ENCODE results near the gene MAP3K3.

Gene MAP3K3

DNA sequence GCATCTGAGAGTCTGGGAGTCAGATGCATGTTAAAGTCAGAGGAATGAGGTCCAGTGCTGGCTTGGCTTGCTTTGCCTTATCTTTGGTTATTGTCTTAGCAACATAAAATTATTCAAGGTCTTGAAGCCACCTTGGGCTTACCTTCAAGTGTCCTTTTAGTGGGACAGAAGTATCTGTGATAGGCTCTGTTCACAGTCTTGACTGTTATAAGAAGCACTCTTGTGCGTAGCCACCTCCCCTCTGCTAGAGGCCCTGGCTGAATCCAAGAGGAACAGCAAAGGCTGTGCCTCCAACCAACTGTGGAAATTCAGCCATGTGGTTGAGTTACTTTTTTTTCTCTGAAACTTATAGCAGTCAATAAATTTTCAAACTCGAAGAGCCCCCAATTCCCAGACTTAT is 8.6 kb upstream of the MAP3K3 start:
- H3K4me3 ChIP-seq (ENCODE audit: low read depth, low read length) = no peak overlapping the region
- DNase-seq (ENCODE audit: low read depth) = no peak

DNA sequence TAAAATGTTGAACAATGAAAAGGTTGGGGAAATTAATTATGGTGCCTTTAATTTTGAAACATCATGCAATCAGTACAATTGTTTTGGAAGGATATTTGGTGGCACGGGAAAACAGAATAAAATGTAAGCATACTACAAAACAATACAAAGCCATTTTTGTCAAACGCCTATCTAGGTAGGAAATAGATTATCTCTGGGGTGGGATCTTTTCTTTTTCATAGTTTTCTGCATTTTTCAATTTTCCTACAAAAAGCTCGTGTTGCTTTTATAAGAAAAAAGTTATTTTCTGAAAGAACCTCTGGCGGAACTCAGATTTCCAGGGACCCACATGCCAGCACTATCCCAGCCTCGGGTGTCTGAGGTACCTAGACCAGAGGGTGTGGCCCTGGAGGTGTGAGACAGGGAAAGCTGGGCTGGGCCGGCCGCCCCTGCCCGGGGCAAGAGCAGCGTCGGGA is 961 bp upstream of the MAP3K3 start:
- peak overlapping the region; percentile 68 for H3K4me3 ChIP-seq (ENCODE audit: low read depth, low read length)
- no peak for DNase-seq (ENCODE audit: low read depth)

DNA sequence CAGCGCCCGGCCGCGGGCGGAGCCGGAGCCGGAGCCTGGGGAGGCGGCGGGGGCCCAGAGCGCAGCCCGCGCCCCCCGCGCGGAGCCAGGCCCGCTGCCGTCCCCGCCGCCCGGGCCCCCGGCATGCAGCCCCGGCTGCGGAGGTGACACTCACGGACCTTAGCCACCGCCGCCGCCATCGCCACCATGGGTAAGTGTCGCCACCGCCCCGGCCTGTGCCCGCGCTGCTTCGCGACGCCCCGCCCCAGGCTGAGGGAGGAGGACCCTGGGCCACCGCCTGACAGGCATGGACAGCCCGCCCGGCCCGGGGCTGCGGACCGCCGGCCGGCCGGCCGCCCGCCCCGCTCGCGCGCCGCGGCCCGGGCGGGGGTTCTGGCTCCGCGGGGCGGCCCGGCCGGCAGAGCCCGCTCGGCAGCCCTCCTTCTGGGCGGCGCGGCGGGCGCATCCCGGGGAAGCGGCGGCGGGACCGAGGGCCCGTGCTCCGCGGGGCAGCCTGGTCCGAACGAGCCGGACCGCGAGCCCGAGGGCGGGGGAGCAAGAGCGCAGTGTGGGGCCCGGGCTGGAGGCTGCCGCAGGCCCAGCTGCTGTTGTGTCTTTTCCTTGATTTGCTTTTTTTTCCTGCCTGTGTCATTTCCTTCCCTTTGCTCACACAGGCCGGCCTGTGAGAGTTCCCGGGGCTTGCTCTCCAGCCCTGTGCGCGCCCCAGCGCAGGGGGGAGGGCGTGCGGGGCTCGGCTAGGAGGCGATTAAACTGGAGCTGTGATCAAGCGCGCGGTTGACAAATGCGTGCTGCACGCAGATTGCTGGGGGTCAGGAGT is 565 bp downstream of the MAP3K3 start:
- no peak for DNase-seq (ENCODE audit: low read depth)
- peak overlapping the region; percentile 78 for H3K4me3 ChIP-seq (ENCODE audit: low read depth, low read length)

DNA sequence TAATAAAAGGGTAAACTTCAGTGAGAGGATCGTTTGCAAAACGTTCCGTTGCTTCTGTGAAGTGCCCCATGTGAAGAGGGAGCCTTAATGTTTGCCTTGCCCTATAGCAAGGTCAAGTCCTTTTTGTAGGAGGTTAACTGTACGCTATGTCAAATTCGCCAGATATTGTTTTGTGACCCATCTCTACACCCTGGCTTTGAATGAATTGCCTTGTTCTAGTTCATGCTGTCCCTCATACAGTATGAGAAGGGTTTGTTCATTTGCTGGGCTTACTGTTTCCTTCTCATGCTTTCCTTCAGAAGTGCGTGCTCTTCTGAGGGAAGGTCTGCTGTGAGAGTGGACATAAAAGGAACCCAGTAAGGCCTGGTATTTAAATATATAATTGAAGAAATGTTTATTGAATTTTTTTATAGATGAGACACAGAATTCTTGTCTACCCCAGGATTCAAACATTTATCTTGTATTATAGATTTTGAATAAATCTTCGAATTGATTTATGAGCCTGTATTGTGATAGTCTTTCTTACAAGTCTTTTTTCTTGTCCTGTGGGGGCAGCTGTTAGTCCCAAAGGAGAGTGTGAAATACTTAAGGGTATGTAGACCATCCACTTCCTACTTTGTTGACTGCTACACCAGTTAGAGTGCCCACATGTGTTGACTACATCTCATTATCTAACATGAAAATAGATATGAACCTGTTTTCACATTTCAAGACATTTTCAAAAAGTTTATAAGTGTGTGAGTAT is 1.7 kb downstream of the MAP3K3 start:
- H3K4me3 ChIP-seq (ENCODE audit: low read depth, low read length) = peak overlapping the region; percentile 78
- DNase-seq (ENCODE audit: low read depth) = no peak

DNA sequence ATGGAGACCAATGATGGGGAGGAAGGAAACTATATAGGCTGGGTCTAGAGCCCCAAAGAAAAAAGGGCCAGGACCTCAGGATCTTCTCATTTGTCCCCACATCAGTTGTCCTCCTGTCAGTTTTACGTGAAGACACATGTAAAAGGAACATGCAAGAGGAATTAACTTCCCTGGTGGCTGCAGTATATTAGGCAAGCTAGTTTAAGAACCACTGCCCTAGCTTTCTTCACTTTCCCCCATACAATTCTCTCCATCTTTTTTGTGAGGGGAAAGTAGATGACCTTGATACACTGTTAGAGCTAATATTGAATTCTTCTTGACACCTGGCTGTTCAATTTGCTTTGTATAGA is 2.3 kb downstream of the MAP3K3 start:
- H3K4me3 ChIP-seq (ENCODE audit: low read depth, low read length) = no peak overlapping the region

DNA sequence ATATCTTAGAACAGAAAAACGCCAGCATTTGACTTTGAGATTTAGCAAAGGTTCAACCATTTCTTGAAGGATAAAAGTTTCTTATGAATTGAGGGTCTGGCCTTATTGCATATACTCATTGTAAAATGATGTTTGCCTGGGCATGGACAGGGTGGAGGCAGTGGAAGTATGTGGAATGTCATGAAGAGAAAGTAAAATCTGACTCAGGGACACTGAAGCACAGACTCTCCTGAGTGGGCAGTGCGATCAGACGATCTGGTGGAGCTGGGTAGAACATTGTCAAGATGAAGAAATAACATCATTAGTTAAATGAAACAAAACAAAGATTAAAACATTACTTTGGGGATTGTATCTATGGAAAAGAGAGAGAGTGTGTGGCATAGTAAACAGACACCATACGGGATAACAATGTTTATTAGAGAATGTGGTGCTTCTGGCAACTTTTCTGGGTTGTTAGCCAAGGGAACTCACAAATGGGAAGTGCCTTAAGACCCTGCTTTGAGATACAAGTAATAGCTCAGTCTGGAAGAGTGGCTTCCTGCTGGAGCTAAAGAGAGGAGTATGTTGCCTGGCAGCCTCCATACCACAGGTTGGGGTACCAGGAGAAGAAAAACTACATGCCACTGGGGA is 4.4 kb downstream of the MAP3K3 start:
- DNase-seq (ENCODE audit: low read depth) = no peak
- no peak overlapping the region for H3K4me3 ChIP-seq (ENCODE audit: low read depth, low read length)

More for the DNA sequence above, 2.3 kb downstream of the MAP3K3 start:
- no peak for DNase-seq (ENCODE audit: low read depth)

DNA sequence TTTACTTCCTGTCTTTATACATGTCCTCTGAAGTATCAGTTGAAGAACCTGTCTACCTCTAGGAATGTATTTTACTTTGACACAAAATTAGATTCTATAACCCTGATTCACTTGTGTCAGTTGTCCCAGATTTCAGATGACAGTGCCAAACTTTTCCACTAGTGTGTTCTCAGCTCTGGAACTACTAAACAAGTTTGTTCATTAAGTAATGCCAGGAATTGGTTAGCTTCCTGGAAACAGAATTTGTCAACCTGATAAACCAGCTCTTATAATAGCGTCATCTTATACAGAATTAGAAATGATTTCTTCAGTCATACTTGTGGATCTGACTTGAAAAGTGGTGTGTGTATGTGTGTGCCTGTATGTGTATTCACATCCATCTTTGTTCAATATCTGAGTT is 7.4 kb downstream of the MAP3K3 start:
- no peak overlapping the region for H3K4me3 ChIP-seq (ENCODE audit: low read depth, low read length)
- no peak for DNase-seq (ENCODE audit: low read depth)

DNA sequence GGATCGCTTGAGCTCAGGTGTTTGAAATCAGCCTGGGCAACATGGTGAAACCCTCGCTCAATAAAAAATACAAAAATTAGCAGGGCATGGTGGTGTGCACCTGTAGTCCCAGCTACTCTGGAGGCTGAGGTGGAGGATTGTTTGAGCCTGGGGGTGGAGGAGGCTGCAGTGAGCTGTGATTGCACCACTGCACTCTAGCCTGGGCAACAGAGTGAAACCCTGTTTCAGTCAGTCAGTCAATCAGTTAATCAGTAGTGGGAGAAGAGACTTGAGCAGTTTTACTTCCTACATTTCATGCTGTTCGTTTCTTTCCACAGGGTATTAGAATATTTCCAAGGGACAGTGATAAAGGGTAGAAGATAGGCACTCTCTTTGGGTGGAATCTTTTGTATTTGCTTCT is 8.8 kb downstream of the MAP3K3 start:
- no peak overlapping the region for H3K4me3 ChIP-seq (ENCODE audit: low read depth, low read length)
- DNase-seq (ENCODE audit: low read depth) = no peak

DNA sequence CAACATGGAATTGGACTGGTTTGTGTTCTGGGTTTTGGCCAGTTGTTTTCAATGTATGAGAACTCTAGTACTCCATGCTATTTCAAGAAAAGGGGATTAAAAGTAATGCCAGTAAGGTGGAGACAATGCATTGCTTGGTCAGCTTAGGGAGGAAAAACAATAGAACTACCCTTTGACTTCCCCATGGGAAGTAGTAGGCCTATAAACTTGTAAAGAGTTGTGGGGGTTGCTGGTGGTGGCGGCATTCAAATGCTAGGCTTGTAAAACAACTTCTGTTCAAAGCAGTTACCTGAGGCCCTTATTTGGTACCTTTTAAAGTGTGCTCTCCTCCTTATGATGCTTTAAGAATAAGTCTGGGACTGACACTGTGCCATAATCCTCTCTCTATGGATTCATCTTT is 9.4 kb downstream of the MAP3K3 start:
- no peak for DNase-seq (ENCODE audit: low read depth)
- no peak overlapping the region for H3K4me3 ChIP-seq (ENCODE audit: low read depth, low read length)

DNA sequence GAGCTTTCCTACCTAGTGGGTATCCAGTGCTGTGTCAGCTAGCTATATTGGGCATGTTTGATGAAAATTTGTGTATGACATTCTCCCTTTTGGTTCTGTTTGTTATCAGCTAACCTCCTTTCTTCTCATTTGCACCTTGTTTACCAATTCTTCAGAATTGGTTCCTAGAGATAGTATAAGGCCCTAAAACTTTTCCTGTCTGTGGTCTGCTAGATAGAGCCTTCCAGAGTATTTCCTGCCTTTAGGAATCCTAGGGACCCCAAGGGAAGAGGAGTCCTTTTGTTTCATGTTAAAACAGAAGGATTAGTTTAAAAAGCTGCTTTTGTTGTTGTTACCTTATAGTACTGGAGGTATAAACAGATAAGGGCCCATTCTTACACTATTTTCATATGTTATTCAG is 11.5 kb downstream of the MAP3K3 start:
- DNase-seq (ENCODE audit: low read depth) = no peak

DNA sequence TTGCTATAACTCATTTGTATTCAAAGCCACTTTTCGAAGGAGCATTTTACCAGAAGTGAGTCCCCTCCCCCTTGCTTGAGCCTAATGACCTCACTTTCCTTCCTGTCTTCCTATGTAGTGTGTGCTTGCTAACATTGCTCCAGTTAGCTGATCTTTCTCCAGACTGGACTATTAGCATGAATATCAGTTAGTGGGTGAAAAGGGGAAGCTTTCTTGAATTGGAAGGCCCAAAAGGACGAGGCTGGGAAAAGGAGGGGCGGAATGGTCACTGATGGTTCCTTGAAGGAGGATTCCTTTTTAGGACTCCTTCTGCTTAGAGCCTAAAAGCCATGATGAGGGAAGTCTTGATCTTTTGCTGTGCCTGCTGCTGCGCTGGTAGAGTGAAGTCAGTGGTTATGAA is 11.9 kb downstream of the MAP3K3 start:
- no peak overlapping the region for H3K4me3 ChIP-seq (ENCODE audit: low read depth, low read length)
- no peak for DNase-seq (ENCODE audit: low read depth)

More for the DNA sequence above, 11.5 kb downstream of the MAP3K3 start:
- no peak overlapping the region for H3K4me3 ChIP-seq (ENCODE audit: low read depth, low read length)

DNA sequence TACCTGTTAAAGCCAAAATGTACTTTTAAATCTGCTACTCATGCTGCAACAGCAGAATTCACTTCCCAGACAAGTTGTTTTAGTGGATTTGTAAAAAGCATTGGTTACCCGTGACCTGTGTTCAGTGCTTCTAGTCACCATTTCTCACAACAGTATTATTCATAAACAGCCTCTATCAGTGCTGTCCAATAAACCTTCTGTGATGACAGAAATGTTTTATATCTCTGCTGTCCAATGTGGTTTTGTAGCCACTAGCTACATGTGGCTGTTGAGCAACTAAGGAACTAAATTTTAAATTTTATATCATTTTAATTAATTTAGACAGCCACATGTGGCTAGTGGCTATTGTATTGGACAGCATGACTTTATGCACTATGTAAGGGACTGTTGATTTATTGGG is 12.6 kb downstream of the MAP3K3 start:
- no peak overlapping the region for H3K4me3 ChIP-seq (ENCODE audit: low read depth, low read length)
- DNase-seq (ENCODE audit: low read depth) = no peak

DNA sequence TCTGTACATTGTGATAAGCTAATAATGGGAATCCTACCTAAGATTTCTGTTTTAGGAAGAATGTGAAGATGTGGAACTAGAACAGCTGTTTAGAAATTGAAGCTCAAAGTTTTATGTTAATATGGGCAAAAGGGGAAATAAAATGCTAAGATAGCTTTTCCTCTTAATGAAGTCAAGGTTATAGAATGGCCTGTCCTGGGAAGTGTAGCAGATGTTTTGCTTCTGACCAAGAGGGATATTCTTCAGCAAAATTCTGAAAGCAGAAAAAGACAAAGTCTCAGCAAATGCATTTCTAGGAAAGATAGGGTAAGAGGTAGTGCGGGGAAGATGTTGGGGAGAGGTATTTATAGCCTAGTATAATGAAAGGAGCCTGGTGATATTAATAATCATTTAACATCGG is 13.1 kb downstream of the MAP3K3 start:
- no peak for DNase-seq (ENCODE audit: low read depth)
- H3K4me3 ChIP-seq (ENCODE audit: low read depth, low read length) = no peak overlapping the region

DNA sequence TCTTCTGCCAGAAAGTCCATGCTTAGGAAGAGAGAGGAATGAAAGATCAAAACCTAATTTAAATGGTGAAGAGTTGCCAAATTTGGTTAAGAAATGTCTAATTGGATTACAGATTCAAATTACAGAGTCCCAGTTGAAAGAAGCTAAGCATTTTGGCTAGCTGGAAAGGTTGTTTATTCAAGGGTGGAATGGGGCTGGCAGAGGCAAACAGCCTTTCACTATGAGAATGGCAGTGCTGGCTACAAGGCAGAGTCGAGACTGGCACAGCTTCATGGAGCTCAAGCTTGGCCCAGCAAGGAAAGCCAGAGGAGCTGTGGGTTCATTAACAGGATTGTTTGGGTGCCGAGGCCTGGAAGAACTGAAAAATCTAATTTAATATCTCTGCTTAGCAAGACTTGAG is 13.6 kb downstream of the MAP3K3 start:
- no peak overlapping the region for H3K4me3 ChIP-seq (ENCODE audit: low read depth, low read length)
- DNase-seq (ENCODE audit: low read depth) = no peak

DNA sequence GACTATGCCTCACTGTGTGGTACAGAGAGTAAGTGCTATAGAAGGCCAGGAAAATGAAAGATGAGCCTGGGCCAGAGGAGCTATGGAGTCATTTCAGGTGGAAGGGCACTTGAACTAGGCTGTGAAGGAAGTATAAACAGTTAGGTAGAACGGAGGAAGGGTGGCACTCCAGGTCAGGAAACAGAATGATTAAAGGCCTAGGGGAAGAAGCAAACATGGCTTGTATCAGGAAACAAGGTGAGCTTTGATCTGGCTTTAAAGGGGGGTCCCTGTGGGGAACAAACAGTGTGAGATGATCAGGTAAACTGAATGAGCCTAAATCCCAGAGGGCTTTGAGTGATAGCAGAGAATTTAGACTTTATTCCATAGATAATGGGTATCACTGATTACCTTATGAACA is 16.9 kb downstream of the MAP3K3 start:
- no peak overlapping the region for H3K4me3 ChIP-seq (ENCODE audit: low read depth, low read length)
- no peak for DNase-seq (ENCODE audit: low read depth)

DNA sequence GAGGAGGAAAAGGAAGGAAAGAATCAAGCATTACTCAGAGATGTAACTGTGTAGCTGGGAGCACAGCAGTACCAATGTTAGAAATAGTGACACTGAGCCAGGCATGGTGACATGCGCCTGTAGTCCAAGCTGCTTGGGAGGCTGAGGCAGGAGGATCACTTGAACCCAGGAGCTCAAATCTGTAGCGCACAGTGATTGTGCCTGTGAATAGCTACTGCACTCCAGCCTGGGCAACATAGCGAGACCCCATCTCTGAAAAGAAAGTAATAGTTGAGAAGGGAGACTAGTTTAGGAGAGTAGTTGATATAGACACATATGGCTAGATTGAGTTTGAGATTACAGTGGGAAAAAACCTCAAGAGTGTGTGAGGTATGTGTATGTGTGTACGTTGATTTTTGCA is 17.8 kb downstream of the MAP3K3 start:
- DNase-seq (ENCODE audit: low read depth) = no peak
- H3K4me3 ChIP-seq (ENCODE audit: low read depth, low read length) = no peak overlapping the region

DNA sequence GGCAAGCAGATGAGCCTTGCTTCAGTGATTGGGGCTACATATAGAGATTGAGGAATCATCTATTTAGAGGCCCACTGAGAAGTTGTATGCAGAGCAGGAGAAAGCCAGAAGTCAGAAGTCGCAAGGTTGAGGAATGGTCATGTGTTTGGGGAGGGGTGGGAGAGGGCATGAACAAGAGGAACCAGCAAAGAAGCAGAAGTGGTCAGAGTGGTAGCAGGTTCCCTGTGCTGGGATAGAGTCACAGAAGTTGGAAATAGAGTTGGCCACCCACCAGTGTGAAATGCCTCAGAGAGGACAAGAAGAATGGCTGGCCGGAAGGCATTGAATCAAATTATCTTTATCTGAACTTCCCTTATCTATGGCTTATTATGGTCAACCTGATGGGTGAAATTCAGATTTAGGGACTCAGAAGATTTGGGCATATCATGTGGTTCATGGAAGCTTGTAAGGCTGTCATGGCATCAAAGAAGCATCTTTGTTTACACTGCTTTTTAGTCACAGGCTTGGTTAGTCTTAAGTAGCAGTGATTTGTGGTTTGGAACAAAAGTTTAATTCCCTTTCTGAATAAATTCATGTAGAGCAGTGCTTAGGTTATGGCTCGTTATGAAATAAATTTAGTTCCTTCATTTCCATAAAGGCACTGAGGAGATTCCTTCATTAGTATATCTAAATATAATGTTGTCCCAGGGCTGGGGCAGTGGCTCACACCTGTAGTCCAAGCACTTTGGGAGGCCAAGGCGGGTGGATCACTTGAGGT is 19.7 kb downstream of the MAP3K3 start:
- DNase-seq (ENCODE audit: low read depth) = no peak
- no peak overlapping the region for H3K4me3 ChIP-seq (ENCODE audit: low read depth, low read length)

DNA sequence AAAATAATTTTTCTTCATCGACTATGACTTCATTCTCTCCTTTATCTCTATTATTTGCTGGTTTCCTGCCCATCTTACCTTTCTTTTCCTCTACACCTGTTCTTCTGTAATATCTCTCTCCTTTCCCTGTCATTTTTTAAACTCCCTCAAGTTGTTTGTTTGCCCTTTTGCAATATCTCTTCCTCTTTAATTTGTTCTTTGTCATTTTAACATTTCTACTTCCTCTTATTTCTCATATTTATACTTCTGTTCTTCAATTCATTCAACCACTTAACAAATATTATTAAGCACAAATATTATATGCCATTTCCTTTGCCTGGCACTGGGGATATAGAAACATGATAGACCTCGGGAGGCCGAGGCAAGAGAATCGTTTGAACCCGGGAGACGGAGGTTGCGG is 22.6 kb downstream of the MAP3K3 start:
- DNase-seq (ENCODE audit: low read depth) = no peak
- no peak overlapping the region for H3K4me3 ChIP-seq (ENCODE audit: low read depth, low read length)

DNA sequence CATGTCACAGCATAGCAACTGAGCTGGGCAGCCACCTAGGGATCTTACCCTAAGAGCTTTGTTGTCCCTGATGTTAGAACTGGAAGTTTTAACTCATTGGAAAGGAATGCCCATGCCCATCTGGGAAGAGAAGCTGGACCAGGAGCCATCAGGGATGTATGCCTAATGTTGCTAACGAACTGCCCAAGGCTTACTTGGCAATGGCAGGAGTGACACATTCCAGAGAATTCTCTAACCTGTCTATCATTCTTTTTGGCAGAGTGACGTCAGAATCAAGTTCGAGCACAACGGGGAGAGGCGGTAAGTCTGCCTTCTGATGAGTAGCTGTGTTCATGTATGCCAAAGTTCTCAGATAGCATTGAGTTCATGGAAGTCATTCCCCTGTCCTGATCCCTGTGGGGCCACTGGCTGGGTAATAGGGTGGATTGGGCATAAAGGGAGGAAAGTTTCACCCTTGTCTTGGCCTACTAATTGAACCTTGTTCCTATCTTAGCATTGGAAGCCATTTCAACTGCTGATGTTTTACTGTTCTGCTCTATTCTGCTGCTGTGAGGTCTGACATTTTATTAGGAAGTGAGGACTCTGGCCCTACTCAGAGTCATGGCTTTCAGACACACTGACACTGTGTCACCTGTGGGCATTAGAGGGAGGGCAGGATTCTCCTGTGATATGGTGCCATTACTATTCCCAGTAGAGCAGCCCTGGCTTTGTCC is 23.7 kb downstream of the MAP3K3 start:
- no peak overlapping the region for H3K4me3 ChIP-seq (ENCODE audit: low read depth, low read length)
- DNase-seq (ENCODE audit: low read depth) = no peak

Measured in skeletal muscle cell (primary cell).